ENCODE results near the gene SMIM14.

GRCh38 chr4:39616651-39617050, 22.0 kb downstream of the SMIM14 start:
- TF ChIP-seq, protein P1, sequence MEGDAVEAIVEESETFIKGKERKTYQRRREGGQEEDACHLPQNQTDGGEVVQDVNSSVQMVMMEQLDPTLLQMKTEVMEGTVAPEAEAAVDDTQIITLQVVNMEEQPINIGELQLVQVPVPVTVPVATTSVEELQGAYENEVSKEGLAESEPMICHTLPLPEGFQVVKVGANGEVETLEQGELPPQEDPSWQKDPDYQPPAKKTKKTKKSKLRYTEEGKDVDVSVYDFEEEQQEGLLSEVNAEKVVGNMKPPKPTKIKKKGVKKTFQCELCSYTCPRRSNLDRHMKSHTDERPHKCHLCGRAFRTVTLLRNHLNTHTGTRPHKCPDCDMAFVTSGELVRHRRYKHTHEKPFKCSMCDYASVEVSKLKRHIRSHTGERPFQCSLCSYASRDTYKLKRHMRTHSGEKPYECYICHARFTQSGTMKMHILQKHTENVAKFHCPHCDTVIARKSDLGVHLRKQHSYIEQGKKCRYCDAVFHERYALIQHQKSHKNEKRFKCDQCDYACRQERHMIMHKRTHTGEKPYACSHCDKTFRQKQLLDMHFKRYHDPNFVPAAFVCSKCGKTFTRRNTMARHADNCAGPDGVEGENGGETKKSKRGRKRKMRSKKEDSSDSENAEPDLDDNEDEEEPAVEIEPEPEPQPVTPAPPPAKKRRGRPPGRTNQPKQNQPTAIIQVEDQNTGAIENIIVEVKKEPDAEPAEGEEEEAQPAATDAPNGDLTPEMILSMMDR (IDR thresholded peaks at IDR 0.05), result no peak
- no peak for TF ChIP-seq POLR2A (IDR thresholded peaks at IDR 0.05)

Measured in lower leg skin (tissue), 3 donors.